Uterus (tissue), 4 donors: ENCODE results near the gene ASCC1. TPM values are rescaled to one million over a fixed set of nuclear protein-coding genes. Genes with fewer than 3 reads are reported as not detected.

Source experiments
- DNase-seq, 2 donors: peaks; one replicate each; pipeline ENCODE4 v3.0.0-alpha.2; 2019 to 2020
- H3K27ac ChIP-seq, 2 donors: fragments of 200-600 bp; sonication (generic); 1 replicate in 1 of 2; 2 replicates in 1 of 2; pipeline ENCODE4 v1.5.1; 2016 to 2018
- H3K27me3 ChIP-seq, 2 donors: fragments of 200-600 bp; sonication (generic); one replicate each; pipeline ENCODE4 v1.5.1; 2018 to 2019; ENCODE audit warnings: control low read depth in 1 of 2
- H3K36me3 ChIP-seq, 2 donors: fragments of 200-600 bp; sonication (generic); one replicate each; pipeline ENCODE4 v1.5.1; 2019; ENCODE audit warnings: control low read depth in 1 of 2
- H3K4me1 ChIP-seq, 2 donors: fragments of 200-600 bp; sonication (generic); one replicate each; pipeline ENCODE4 v1.5.1; 2018 to 2019; ENCODE audit warnings: control low read depth in 1 of 2
- H3K4me3 ChIP-seq, 2 donors: fragments of 200-600 bp; sonication (generic); 1 replicate in 1 of 2; 2 replicates in 1 of 2; pipeline ENCODE4 v1.5.1; 2018 to 2019; ENCODE audit warnings: mild to moderate bottlenecking in 1 of 2
- H3K9me3 ChIP-seq, 2 donors: fragments of 200-600 bp; sonication (generic); one replicate each; pipeline ENCODE4 v1.5.1; 2019; ENCODE audit warnings: control low read depth in 1 of 2
- CTCF ChIP-seq, 4 experiments: fragments of 200-600 bp in 2 of 4; fragments of 450-650 bp in 2 of 4; sonication (generic) in 2 of 4; IDR thresholded peaks; one replicate each; pipeline ENCODE4 v1.5.1; 2016 to 2019; ENCODE audit warnings: antibody characterized with exemption in 4 of 4, mild to moderate bottlenecking in 2 of 4, moderate library complexity in 1 of 4
- POLR2A ChIP-seq, 2 donors: fragments of 450-650 bp; IDR thresholded peaks; one replicate each; pipeline ENCODE4 v1.6.1; 2016; ENCODE audit warnings: antibody characterized with exemption in 2 of 2, mild to moderate bottlenecking in 1 of 2, moderate library complexity in 1 of 2
- intact Hi-C: fragments of 100-400 bp; cut with DNase I; formaldehyde crosslinking; loops from one replicate; pipeline ENCODE4 v1.15.1; 2023; ENCODE audit warnings: low total_unique reads
- total RNA-seq, 4 donors: library from RNA; depleted of rRNA in 3 of 4; stranded (reverse); fragments of >200 nt in 3 of 4; gene quantifications; one replicate each; pipeline versions ENCODE4 v1.1.0 to v1.2.4, GENCODE V29; 2014 to 2023
- donor health status: DM: yes; HTN: yes; CAD: no.

Gene ASCC1
- total RNA-seq: 100 to 1,000 TPM in 1 of 4 donors, 10 to 100 TPM in 3; 17.9 to 156 (median 38.4) TPM

DNA sequence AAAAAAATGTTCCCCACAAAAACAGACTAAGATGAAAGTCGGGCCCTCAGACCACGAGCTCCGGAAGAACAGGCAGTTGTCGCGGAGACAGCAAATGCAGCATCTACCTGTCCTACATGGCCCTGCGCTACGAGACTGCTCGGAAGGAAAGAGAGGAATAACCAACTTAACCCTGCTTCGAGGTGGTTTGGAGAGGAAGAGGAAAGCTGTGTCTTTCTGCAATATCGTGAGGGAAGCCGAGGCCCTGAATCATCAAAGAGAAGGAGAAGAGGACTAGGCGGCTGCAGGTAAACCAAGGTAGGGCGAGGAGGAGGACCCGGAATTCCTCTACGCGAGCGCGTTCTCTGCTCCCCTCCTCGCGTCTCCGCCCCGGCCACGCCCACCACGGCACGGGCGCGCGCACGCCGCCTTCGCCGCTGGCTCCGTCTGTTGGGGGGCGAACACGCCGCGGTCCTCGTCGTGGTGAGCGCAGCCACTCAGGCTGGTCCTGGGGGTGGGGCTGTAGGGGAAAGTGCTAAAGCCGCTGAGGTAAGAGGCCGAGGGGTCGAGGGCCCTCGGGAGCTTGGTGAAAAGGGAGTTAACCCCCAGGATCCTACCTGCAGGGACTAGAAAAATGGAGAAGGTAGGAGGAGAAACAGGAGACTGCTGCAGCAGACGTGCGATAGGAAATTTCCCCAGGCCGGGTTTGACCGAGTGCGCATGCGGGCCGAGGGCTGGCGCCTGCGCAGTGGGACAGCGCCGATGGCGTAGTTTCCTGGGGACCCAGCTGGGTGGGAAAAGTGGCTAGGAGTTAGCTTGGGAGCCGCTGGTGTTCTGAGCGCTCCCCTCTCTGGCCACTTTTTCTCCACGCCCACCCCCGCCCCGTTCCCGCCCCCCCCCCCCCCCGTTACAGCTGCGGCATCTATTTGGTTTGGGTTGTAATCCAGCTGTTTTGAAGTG is at the start of gene ASCC1, which contains the start of gene ANAPC16:
Gene ASCC1, minus strand, starts transcription at position 666 of the 939 bp plus-strand sequence. CDS start 2,978 bp downstream, outside the sequence.
Gene ANAPC16, plus strand, starts transcription at position 402 of the 939 bp plus-strand sequence. CDS start 7,903 bp downstream, outside the sequence.
- TF ChIP-seq CTCF (IDR thresholded peaks at IDR 0.05) (peak in 1 of 4 experiments; percentile 32), POLR2A (IDR thresholded peaks at IDR 0.05) (peak; percentile 92 to 97)
- Histone ChIP-seq H3K9me3 (no peaks in the 10 kb centered on the region), H3K27ac (peak within 1 kb of the TSS; percentile 96 to 99), H3K4me3 (peak within 1 kb of the TSS; percentile 64 to 71), H3K36me3 (no peaks in the 10 kb centered on the region), H3K4me1 (peaks cover 4 to 8% of the 10 kb centered on the region in 2 donors), H3K27me3 (no peaks in the 10 kb centered on the region)
- DNase-seq: peak; percentile 90 to 97
- intact Hi-C loops: loop anchor here (10.0 kb wide), 1 partner anchor 59 kb away; the partner anchor contains the start of gene DDIT4

- H3K4me3 ChIP-seq: no peak overlapping the region
- H3K9me3 ChIP-seq: no peaks in the 10 kb centered on the region
- no peaks in the 10 kb centered on the region for H3K36me3 ChIP-seq
- no peak for DNase-seq
- H3K27ac ChIP-seq: no peak overlapping the region
- intact Hi-C loops: no loop called here
- peaks cover under 1% of the 10 kb centered on the region in 2 donors for H3K4me1 ChIP-seq
- H3K27me3 ChIP-seq: no peaks in the 10 kb centered on the region
- TF ChIP-seq CTCF (IDR thresholded peaks at IDR 0.05) (no peak), POLR2A (IDR thresholded peaks at IDR 0.05) (no peak)
These were observed 49.4 kb upstream of the ASCC1 start for GRCh38 chr10:72265508-72265907.

DNA sequence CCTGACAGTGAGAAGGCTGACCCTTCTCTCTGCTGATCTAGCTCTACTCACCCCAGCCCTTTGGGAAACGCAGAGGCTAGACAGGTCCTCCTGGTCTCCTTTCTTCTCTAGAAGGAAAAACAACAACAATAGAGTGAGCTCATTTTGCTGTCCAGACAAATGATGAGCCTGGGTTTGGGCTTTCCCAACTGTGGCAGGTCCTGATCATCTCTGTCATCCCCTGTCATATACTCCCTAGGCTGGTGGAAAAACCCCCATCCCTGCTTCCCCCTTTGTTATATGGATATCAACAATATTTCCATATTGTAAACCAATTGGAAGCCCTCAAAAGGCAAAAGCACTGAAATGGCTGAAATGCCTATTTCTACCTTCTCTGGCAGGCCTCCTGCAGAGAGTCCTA is 48.5 kb upstream of the ASCC1 start:
- no peak for DNase-seq
- Histone ChIP-seq H3K4me1 (peaks cover 10% of the 10 kb centered on the region in 2 donors), H3K27ac (no peak overlapping the region), H3K9me3 (no peaks in the 10 kb centered on the region), H3K4me3 (no peak overlapping the region), H3K36me3 (no peaks in the 10 kb centered on the region), H3K27me3 (no peaks in the 10 kb centered on the region)
- intact Hi-C loops: no loop called here
- TF ChIP-seq CTCF (IDR thresholded peaks at IDR 0.05) (no peak), POLR2A (IDR thresholded peaks at IDR 0.05) (no peak)

GRCh38 chr10:72263613-72264241 is 47.7 kb upstream of the ASCC1 start:
- Histone ChIP-seq H3K36me3 (no peaks in the 10 kb centered on the region), H3K27me3 (no peaks in the 10 kb centered on the region), H3K9me3 (no peaks in the 10 kb centered on the region), H3K4me3 (no peak overlapping the region), H3K27ac (no peak overlapping the region), H3K4me1 (peaks cover 10 to 16% of the 10 kb centered on the region in 2 donors)
- no peak for TF ChIP-seq CTCF (IDR thresholded peaks at IDR 0.05)
- TF ChIP-seq POLR2A (IDR thresholded peaks at IDR 0.05): no peak
- DNase-seq: no peak
- intact Hi-C loops: no loop called here
